Thyroid gland (tissue), 4 donors: Measurements from ENCODE around the gene OXSR1.

Experiments used
- CTCF ChIP-seq, 6 experiments: fragments of 200-600 bp in 3 of 6; fragments of 450-650 bp in 3 of 6; sonication (generic) in 3 of 6; IDR thresholded peaks; one replicate each; pipeline ENCODE4 v1.5.1; 2016 to 2019; ENCODE audit warnings: antibody characterized with exemption in 6 of 6, mild to moderate bottlenecking in 2 of 6, inconsistent platforms in 1 of 6, moderate library complexity in 1 of 6
- POLR2A ChIP-seq, 2 donors: fragments of 450-650 bp; IDR thresholded peaks; one replicate each; pipeline ENCODE4 v1.6.1; 2017; ENCODE audit warnings: antibody characterized with exemption in 2 of 2, mild to moderate bottlenecking in 2 of 2, moderate library complexity in 1 of 2

- TF ChIP-seq CTCF (IDR thresholded peaks at IDR 0.05) (peak in 1 of 6 experiments; percentile 13), POLR2A (IDR thresholded peaks at IDR 0.05) (peak; percentile 50 to 95)
Observed at GRCh38 chr3:38136777-38137614, 28.3 kb upstream of the OXSR1 start, which contains the start of gene ACAA1.
